GM21367 (cell line): Measurements from ENCODE around the gene NUCB2.
A peak's percentile ranks its signal among the peaks of the same experiment; 100 is the strongest.
"Not testable (repeated sequence)": the region's sequence is repeated elsewhere in the genome, so short reads cannot be mapped to it uniquely, and the experiment has no call there.

Experiments used
- ATAC-seq: cut with Tn5 transposase; IDR thresholded peaks from one replicate; pipeline ENCODE4 v1.9.1; 2021; ENCODE audit not compliant: unreplicated experiment

Gene NUCB2

GRCh38 chr11:17268500-17268899 lies 8.0 kb upstream of the NUCB2 start:
- ATAC-seq: not testable (repeated sequence)

GRCh38 chr11:17268902-17269301 lies 7.6 kb upstream of the NUCB2 start:
- ATAC-seq: no peak

- no peak for ATAC-seq
These were observed 3.7 kb upstream of the NUCB2 start for GRCh38 chr11:17272801-17273200.

GRCh38 chr11:17273211-17273610 lies 3.3 kb upstream of the NUCB2 start:
- ATAC-seq: no peak

- ATAC-seq: no peak
These were observed 2.8 kb upstream of the NUCB2 start for GRCh38 chr11:17273668-17274282.

GRCh38 chr11:17275400-17276235 lies 921 bp upstream of the NUCB2 start:
- ATAC-seq: no peak

- no peak for ATAC-seq
These were observed 565 bp downstream of the NUCB2 start for GRCh38 chr11:17277024-17277584.

- ATAC-seq: no peak
These were observed 4.1 kb downstream of the NUCB2 start for GRCh38 chr11:17280494-17281127.

GRCh38 chr11:17286332-17286731 lies 9.8 kb downstream of the NUCB2 start:
- no peak for ATAC-seq

GRCh38 chr11:17287058-17287457 lies 10.5 kb downstream of the NUCB2 start:
- ATAC-seq: no peak

GRCh38 chr11:17291710-17292109 lies 15.2 kb downstream of the NUCB2 start:
- no peak for ATAC-seq

GRCh38 chr11:17293311-17293710 lies 16.8 kb downstream of the NUCB2 start:
- no peak for ATAC-seq

- ATAC-seq: no peak
These were observed 17.5 kb downstream of the NUCB2 start for GRCh38 chr11:17294033-17294432.

GRCh38 chr11:17296852-17297559 lies 20.5 kb downstream of the NUCB2 start:
- no peak for ATAC-seq

- ATAC-seq: peak; percentile 64
These were observed 21.8 kb downstream of the NUCB2 start for GRCh38 chr11:17298302-17298701.

- ATAC-seq: no peak
These were observed 23.8 kb downstream of the NUCB2 start for GRCh38 chr11:17300372-17300771.

- no peak for ATAC-seq
These were observed 37.1 kb downstream of the NUCB2 start for GRCh38 chr11:17313349-17314231.

GRCh38 chr11:17314232-17314547 lies 37.7 kb downstream of the NUCB2 start:
- ATAC-seq: no peak

GRCh38 chr11:17314904-17315426 lies 38.4 kb downstream of the NUCB2 start:
- ATAC-seq: no peak

GRCh38 chr11:17328871-17329494 lies 52.4 kb downstream of the NUCB2 start:
- ATAC-seq: no peak
